ENCODE measurements around the gene IFFO2. TPM values are rescaled to one million over a fixed set of nuclear protein-coding genes. Genes with fewer than 3 reads are reported as not detected.

IFFO2 gene
- total and polyA plus RNA-seq, 4 donors, result 7.6 to 18.9 (median 8.3) TPM

DNA sequence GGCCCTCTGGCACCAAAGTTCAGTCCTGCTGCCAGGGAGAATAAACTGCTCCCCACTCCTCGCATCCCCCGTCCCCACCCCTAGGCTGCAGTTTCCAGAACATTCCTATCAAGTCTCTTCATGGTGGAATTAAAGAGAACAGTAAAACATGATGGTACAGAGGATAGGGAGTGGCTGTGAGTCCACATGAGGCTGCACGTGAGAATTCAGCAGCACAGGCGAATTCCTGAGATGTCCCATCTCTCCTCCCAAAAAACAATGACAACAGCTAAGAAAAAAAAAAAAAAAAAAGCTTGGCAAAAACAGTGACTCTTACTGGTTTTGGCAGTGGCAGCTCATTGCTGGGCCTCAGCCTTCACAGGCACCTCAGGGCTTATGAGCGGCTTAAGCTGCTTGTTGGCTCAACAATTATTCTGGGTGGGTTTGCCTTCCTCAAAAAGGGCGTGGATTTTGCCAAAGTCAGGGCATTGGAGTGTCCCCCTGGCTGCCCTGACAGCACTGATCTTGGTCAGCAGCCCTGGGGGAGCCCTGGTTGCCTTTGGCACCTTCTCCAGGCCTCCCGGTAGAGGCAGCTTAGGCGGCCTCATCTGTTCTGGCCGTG lies 5.7 kb upstream of the IFFO2 start:
- H3K36me3 ChIP-seq (ENCODE audit: control insufficient read depth in 4 of 4, insufficient read depth in 4 of 4, low read length in 4 of 4), result no peaks in the 10 kb centered on the region
- no peak overlapping the region for H3K27ac ChIP-seq (ENCODE audit: low read depth in 1 of 2, low read length in 1 of 2)
- DNase-seq, result peak; percentile 58 to 77 (median 75)
- peaks cover 0 to 18% (median under 1%) of the 10 kb centered on the region in 5 donors for H3K4me1 ChIP-seq (ENCODE audit: control insufficient read depth in 5 of 5, insufficient read depth in 5 of 5, low read length in 5 of 5)
- H3K9me3 ChIP-seq (ENCODE audit: control insufficient read depth in 4 of 4, insufficient read depth in 3 of 4, low read length in 3 of 4), result no peaks in the 10 kb centered on the region
- WGBS, 2 donors, result 75 to 84% methylated on average over 9 of the region's 9 CpGs
- H3K9ac ChIP-seq (ENCODE audit: insufficient read depth in 1 of 2, low read length in 2 of 2), result no peak overlapping the region
- H3K4me3 ChIP-seq, result no peak overlapping the region
- ATAC-seq (ENCODE audit: insufficient read depth, low FRiP score), result no peak
- H3K27me3 ChIP-seq (ENCODE audit: control insufficient read depth in 3 of 3, insufficient read depth in 3 of 3, low read length in 2 of 3), result no peaks in the 10 kb centered on the region
- TF ChIP-seq, protein P1, sequence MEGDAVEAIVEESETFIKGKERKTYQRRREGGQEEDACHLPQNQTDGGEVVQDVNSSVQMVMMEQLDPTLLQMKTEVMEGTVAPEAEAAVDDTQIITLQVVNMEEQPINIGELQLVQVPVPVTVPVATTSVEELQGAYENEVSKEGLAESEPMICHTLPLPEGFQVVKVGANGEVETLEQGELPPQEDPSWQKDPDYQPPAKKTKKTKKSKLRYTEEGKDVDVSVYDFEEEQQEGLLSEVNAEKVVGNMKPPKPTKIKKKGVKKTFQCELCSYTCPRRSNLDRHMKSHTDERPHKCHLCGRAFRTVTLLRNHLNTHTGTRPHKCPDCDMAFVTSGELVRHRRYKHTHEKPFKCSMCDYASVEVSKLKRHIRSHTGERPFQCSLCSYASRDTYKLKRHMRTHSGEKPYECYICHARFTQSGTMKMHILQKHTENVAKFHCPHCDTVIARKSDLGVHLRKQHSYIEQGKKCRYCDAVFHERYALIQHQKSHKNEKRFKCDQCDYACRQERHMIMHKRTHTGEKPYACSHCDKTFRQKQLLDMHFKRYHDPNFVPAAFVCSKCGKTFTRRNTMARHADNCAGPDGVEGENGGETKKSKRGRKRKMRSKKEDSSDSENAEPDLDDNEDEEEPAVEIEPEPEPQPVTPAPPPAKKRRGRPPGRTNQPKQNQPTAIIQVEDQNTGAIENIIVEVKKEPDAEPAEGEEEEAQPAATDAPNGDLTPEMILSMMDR (IDR thresholded peaks at IDR 0.05; ENCODE audit: control extremely low read depth, extremely low read depth), result no peak

DNA sequence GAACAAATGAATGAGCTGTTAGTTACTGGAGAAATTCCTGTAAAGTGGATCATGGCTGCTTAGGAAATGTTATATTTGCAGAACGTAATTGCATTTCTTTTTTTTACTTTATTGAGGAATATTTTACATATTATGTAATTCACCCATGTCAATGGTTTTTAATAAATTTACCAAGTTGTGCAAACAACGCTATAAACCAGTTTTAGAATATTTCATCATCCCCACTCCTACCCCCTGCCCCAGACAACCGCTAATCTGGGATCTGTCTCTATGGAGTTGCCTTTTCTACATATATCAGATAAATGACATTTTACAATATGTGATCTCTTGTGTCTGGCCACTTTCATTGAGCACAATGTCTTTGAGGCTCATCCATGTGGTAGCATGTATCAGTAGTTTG lies 4.3 kb upstream of the IFFO2 start:
- no peak overlapping the region for H3K27ac ChIP-seq (ENCODE audit: low read depth in 1 of 2, low read length in 1 of 2)
- TF ChIP-seq, protein P1 (IDR thresholded peaks at IDR 0.05; ENCODE audit: control extremely low read depth, extremely low read depth), result no peak
- 39 to 49% methylated on average over 3 of the region's 3 CpGs for WGBS, 2 donors

DNA sequence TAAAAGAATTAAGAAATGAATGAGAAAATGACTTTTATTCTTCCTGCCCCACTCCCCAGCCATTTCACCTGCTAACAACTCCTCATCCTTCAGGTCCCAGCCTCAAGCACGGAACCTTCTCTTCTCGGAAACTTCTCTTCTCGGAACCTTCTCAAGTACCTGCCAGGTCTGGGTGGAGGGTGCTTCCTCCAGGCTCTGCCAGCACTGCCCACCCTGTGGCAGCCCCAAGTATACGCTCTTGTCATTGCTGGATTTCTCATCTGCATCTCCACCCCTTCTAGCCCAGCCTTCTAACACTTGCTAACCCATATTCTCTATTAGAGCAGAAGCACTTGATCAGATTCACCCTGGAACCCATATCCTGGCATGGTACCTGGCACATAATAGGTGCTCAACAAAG lies 3.9 kb upstream of the IFFO2 start:
- Histone ChIP-seq H3K27me3 (ENCODE audit: control insufficient read depth in 3 of 3, insufficient read depth in 3 of 3, low read length in 2 of 3) (no peaks in the 10 kb centered on the region), H3K36me3 (ENCODE audit: control insufficient read depth in 4 of 4, insufficient read depth in 4 of 4, low read length in 4 of 4) (no peaks in the 10 kb centered on the region), H3K9me3 (ENCODE audit: control insufficient read depth in 4 of 4, insufficient read depth in 3 of 4, low read length in 3 of 4) (no peaks in the 10 kb centered on the region), H3K4me1 (ENCODE audit: control insufficient read depth in 5 of 5, insufficient read depth in 5 of 5, low read length in 5 of 5) (peaks cover 0 to 20% (median 4%) of the 10 kb centered on the region in 5 donors), H3K27ac (ENCODE audit: low read depth in 1 of 2, low read length in 1 of 2) (no peak overlapping the region), H3K9ac (ENCODE audit: insufficient read depth in 1 of 2, low read length in 2 of 2) (no peak overlapping the region), H3K4me3 (no peak overlapping the region)
- TF ChIP-seq, protein P1 (IDR thresholded peaks at IDR 0.05; ENCODE audit: control extremely low read depth, extremely low read depth), result no peak
- no peak for ATAC-seq (ENCODE audit: insufficient read depth, low FRiP score)
- WGBS, 2 donors, result 94 to 99% methylated on average over 4 of the region's 4 CpGs
- DNase-seq, result no peak

More for the DNA sequence above, 4.3 kb upstream of the IFFO2 start:
- Histone ChIP-seq H3K9me3 (ENCODE audit: control insufficient read depth in 4 of 4, insufficient read depth in 3 of 4, low read length in 3 of 4) (no peaks in the 10 kb centered on the region), H3K27me3 (ENCODE audit: control insufficient read depth in 3 of 3, insufficient read depth in 3 of 3, low read length in 2 of 3) (no peaks in the 10 kb centered on the region), H3K36me3 (ENCODE audit: control insufficient read depth in 4 of 4, insufficient read depth in 4 of 4, low read length in 4 of 4) (no peaks in the 10 kb centered on the region), H3K4me3 (no peak overlapping the region), H3K9ac (ENCODE audit: insufficient read depth in 1 of 2, low read length in 2 of 2) (no peak overlapping the region), H3K4me1 (ENCODE audit: control insufficient read depth in 5 of 5, insufficient read depth in 5 of 5, low read length in 5 of 5) (peaks cover 0 to 20% (median 4%) of the 10 kb centered on the region in 5 donors)
- DNase-seq (no peak), ATAC-seq (ENCODE audit: insufficient read depth, low FRiP score) (no peak)

DNA sequence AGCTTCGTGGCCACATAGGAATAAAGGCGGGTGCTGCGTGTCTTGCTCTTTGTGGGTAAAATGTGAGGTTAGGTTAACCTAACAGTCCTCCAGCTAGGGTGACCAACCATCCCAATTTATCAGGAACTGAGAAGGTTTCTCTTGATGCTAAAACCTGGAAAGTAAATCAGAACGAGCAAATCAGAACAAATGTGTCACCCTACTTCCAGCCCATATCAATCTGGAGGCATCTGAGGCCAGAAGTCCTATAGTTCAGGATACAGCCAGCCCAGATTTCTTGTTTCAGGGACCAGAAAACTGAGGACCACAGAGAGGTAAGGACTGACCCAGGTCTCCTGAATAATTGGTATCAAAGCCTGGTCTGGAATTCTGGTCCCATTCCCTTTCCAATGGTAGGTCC lies 3.1 kb upstream of the IFFO2 start:
- TF ChIP-seq, protein P1 (IDR thresholded peaks at IDR 0.05; ENCODE audit: control extremely low read depth, extremely low read depth), result no peak
- no peak for DNase-seq
- WGBS, 2 donors, result 81 to 83% methylated on average over 4 of the region's 4 CpGs

More for the DNA sequence above, 3.1 kb upstream of the IFFO2 start:
- Histone ChIP-seq H3K9me3 (ENCODE audit: control insufficient read depth in 4 of 4, insufficient read depth in 3 of 4, low read length in 3 of 4) (no peaks in the 10 kb centered on the region), H3K9ac (ENCODE audit: insufficient read depth in 1 of 2, low read length in 2 of 2) (no peak overlapping the region), H3K27me3 (ENCODE audit: control insufficient read depth in 3 of 3, insufficient read depth in 3 of 3, low read length in 2 of 3) (no peaks in the 10 kb centered on the region), H3K4me3 (no peak overlapping the region), H3K27ac (ENCODE audit: low read depth in 1 of 2, low read length in 1 of 2) (no peak overlapping the region), H3K4me1 (ENCODE audit: control insufficient read depth in 5 of 5, insufficient read depth in 5 of 5, low read length in 5 of 5) (peaks cover 0 to 28% (median 6%) of the 10 kb centered on the region in 5 donors), H3K36me3 (ENCODE audit: control insufficient read depth in 4 of 4, insufficient read depth in 4 of 4, low read length in 4 of 4) (no peaks in the 10 kb centered on the region)
- no peak for ATAC-seq (ENCODE audit: insufficient read depth, low FRiP score)

All from lung (tissue), 12 donors.